CD14-positive monocyte (primary cell): ENCODE results near the gene ELAVL2. TPM values are rescaled to one million over a fixed set of nuclear protein-coding genes. Genes with fewer than 3 reads are reported as not detected.

ENCODE experiments used
- DNase-seq, 3 donors: peaks; one replicate each; pipeline ENCODE4 v3.0.0-alpha.2; 2011 to 2022
- H2AFZ ChIP-seq: 2 replicates; pipeline ENCODE4 v1.6.0; 2012; ENCODE audit warnings: mild to moderate bottlenecking, low read depth, low read length, inconsistent platforms; ENCODE audit not compliant: insufficient read depth, poor library complexity, severe bottlenecking
- H3K27ac ChIP-seq, 2 donors: 1 replicate in 1 of 2; 2 replicates in 1 of 2; pipeline ENCODE4 v1.5.1; 2012 to 2013; ENCODE audit warnings: low read length in 2 of 2, control low read depth in 1 of 2, inconsistent platforms in 1 of 2, low read depth in 1 of 2, mild to moderate bottlenecking in 1 of 2
- H3K27me3 ChIP-seq, 2 donors: one replicate each; pipeline versions ENCODE4 v1.6.0 to v1.6.1; 2011 to 2013; ENCODE audit warnings: low read length in 2 of 2; ENCODE audit not compliant: control insufficient read depth in 2 of 2, insufficient read depth in 2 of 2
- H3K36me3 ChIP-seq, 2 donors: replicated peaks in 1 of 2; 1 replicate in 1 of 2; 2 replicates in 1 of 2; pipeline versions ENCODE4 v1.5.1 to v1.6.1; 2012 to 2013; ENCODE audit warnings: low read length in 2 of 2, control low read depth in 1 of 2, inconsistent platforms in 1 of 2, mild to moderate bottlenecking in 1 of 2; ENCODE audit not compliant: insufficient read depth in 2 of 2, control insufficient read depth in 1 of 2
- H3K4me1 ChIP-seq, 2 donors: 1 replicate in 1 of 2; 2 replicates in 1 of 2; pipeline versions ENCODE4 v1.5.1 to v1.6.1; 2012 to 2013; ENCODE audit warnings: low read length in 2 of 2, control low read depth in 1 of 2, inconsistent platforms in 1 of 2, mild to moderate bottlenecking in 1 of 2, moderate library complexity in 1 of 2; ENCODE audit not compliant: insufficient read depth in 2 of 2, control insufficient read depth in 1 of 2
- H3K4me2 ChIP-seq: replicated peaks from 2 replicates; pipeline ENCODE3; 2012; ENCODE audit warnings: low read length, moderate library complexity, mild to moderate bottlenecking; ENCODE audit not compliant: poor library complexity, severe bottlenecking; ENCODE audit errors: extremely low read depth
- H3K4me3 ChIP-seq, 3 experiments: fragments of 200-600 bp in 1 of 3; sonication (generic) in 1 of 3; replicated peaks in 1 of 3; 1 replicate in 2 of 3; 2 replicates in 1 of 3; pipeline ENCODE4 v1.5.1; 2011 to 2013; ENCODE audit warnings: low read length in 3 of 3, mild to moderate bottlenecking in 3 of 3, control low read depth in 2 of 3, low read depth in 2 of 3, inconsistent platforms in 1 of 3, moderate library complexity in 1 of 3
- H3K79me2 ChIP-seq: 2 replicates; pipeline ENCODE4 v1.6.0; 2012; ENCODE audit warnings: mild to moderate bottlenecking, control low read depth, inconsistent platforms, low read length, moderate library complexity; ENCODE audit not compliant: insufficient read depth
- H3K9ac ChIP-seq: 2 replicates; pipeline ENCODE4 v1.6.0; 2017; ENCODE audit warnings: low read length, mild to moderate bottlenecking; ENCODE audit not compliant: insufficient read depth, poor library complexity, severe bottlenecking
- H3K9me3 ChIP-seq, 2 donors: replicated peaks in 1 of 2; 1 replicate in 1 of 2; 2 replicates in 1 of 2; pipeline versions ENCODE4 v1.5.1 to v1.6.1; 2012 to 2013; ENCODE audit warnings: low read length in 2 of 2, control low read depth in 1 of 2; ENCODE audit not compliant: control insufficient read depth in 1 of 2, insufficient read depth in 1 of 2
- H4K20me1 ChIP-seq: 2 replicates; pipeline ENCODE4 v1.6.0; 2012; ENCODE audit warnings: mild to moderate bottlenecking, low read length, control low read depth, moderate library complexity; ENCODE audit not compliant: insufficient read depth
- H3K27ac Mint-ChIP-seq, 7 donors: one replicate each; pipeline ENCODE4 v1.8.0; 2020; ENCODE audit warnings: mild to moderate bottlenecking in 7 of 7, mixed read lengths in 7 of 7, moderate library complexity in 6 of 7, inconsistent platforms in 2 of 7
- H3K27me3 Mint-ChIP-seq, 3 donors: one replicate each; pipeline ENCODE4 v1.8.0; 2021 to 2022; ENCODE audit warnings: low read depth in 3 of 3, mild to moderate bottlenecking in 3 of 3, mixed read lengths in 3 of 3, moderate library complexity in 3 of 3, inconsistent platforms in 1 of 3
- H3K36me3 Mint-ChIP-seq, 2 donors: one replicate each; pipeline ENCODE4 v1.8.0; 2020; ENCODE audit warnings: mixed read lengths in 2 of 2, inconsistent platforms in 1 of 2, mild to moderate bottlenecking in 1 of 2
- H3K4me1 Mint-ChIP-seq: one replicate; pipeline ENCODE4 v1.8.0; 2020; ENCODE audit warnings: mild to moderate bottlenecking, mixed read lengths
- H3K4me3 Mint-ChIP-seq, 2 donors: one replicate each; pipeline ENCODE4 v1.8.0; 2020; ENCODE audit warnings: mild to moderate bottlenecking in 2 of 2, mixed read lengths in 2 of 2, moderate library complexity in 1 of 2
- H3K9me3 Mint-ChIP-seq, 7 donors: one replicate each; pipeline ENCODE4 v1.8.0; 2020 to 2022; ENCODE audit warnings: mixed read lengths in 7 of 7, mild to moderate bottlenecking in 6 of 7, moderate library complexity in 6 of 7, inconsistent platforms in 2 of 7
- WGBS: methylation state at CpG from one replicate; pipeline ENCODE4 v1.1.5; 2013; ENCODE audit warnings: missing lambda C conversion rate; ENCODE audit not compliant: insufficient coverage; 5-methylcytosine and 5-hydroxymethylcytosine counted together
- intact Hi-C, 2 donors: fragments of 100-400 bp; cut with micrococcal nuclease; formaldehyde crosslinking; loops; one replicate each; pipeline versions ENCODE4 v1.15.0 to v1.15.1; 2023
- polyA plus RNA-seq, 3 donors: library from polyadenylated mRNA; depleted of rRNA in 1 of 3; unstranded in 2 of 3; stranded (reverse) in 1 of 3; fragments of 300-500 nt in 2 of 3; fragments of >200 nt in 1 of 3; fragmentation: Illumina TruSeq in 2 of 3; gene quantifications; 1 replicate in 2 of 3; 2 replicates in 1 of 3; pipeline ENCODE4 v1.2.3, GENCODE V29; 2012 to 2021
- TF ChIP-seq, protein P1 (sequence below): fragments of 200-600 bp; IDR thresholded peaks from one replicate; pipeline ENCODE4 v1.8.0; 2022; ENCODE audit warnings: antibody characterized with exemption, mild to moderate bottlenecking

Gene ELAVL2
- polyA plus RNA-seq, 3 donors: not detected

DNA sequence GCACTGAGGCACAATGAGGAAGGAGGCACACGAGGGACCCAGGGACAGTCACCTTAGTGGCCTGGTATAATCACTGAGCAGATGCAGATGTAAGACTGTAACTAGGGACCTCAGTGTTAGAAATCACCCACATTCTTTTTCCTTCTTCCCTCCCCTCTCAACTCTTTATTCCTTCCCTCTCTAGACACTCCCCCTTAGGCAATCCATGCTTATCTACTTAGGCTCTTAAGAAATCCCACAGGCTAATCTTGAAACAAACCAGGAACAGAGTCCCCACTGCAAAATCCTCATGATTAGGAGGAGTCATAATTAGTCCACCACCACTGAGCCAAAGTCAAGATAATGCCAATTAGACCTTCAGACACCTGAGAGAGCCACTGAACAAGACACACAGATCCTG lies 84.7 kb downstream of the ELAVL2 start:
- no peaks in the 10 kb centered on the region for H3K27me3 ChIP-seq
- no peaks in the 10 kb centered on the region for H3K4me1 ChIP-seq
- no peaks in the 10 kb centered on the region for H3K36me3 ChIP-seq
- H4K20me1 ChIP-seq: no peaks in the 10 kb centered on the region
- Mint-ChIP-seq H3K4me3 (no peak overlapping the region), H3K4me1 (no peaks in the 10 kb centered on the region), H3K36me3 (no peaks in the 10 kb centered on the region), H3K27ac (no peak overlapping the region), H3K27me3 (no peaks in the 10 kb centered on the region), H3K9me3 (peaks cover 0 to 3% (median 2%) of the 10 kb centered on the region in 7 donors)
- WGBS: 67% methylated on average over 1 of the region's 1 CpG
- intact Hi-C loops: no loop called here
- H3K9me3 ChIP-seq: no peaks in the 10 kb centered on the region
- no peak overlapping the region for H2AFZ ChIP-seq
- no peak for DNase-seq
- H3K4me3 ChIP-seq: no peak overlapping the region
- no peaks in the 10 kb centered on the region for H3K79me2 ChIP-seq
- TF ChIP-seq, protein P1, sequence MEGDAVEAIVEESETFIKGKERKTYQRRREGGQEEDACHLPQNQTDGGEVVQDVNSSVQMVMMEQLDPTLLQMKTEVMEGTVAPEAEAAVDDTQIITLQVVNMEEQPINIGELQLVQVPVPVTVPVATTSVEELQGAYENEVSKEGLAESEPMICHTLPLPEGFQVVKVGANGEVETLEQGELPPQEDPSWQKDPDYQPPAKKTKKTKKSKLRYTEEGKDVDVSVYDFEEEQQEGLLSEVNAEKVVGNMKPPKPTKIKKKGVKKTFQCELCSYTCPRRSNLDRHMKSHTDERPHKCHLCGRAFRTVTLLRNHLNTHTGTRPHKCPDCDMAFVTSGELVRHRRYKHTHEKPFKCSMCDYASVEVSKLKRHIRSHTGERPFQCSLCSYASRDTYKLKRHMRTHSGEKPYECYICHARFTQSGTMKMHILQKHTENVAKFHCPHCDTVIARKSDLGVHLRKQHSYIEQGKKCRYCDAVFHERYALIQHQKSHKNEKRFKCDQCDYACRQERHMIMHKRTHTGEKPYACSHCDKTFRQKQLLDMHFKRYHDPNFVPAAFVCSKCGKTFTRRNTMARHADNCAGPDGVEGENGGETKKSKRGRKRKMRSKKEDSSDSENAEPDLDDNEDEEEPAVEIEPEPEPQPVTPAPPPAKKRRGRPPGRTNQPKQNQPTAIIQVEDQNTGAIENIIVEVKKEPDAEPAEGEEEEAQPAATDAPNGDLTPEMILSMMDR: no peak
- H3K9ac ChIP-seq: no peak overlapping the region
- H3K4me2 ChIP-seq: no peak overlapping the region
- H3K27ac ChIP-seq: no peak overlapping the region

DNA sequence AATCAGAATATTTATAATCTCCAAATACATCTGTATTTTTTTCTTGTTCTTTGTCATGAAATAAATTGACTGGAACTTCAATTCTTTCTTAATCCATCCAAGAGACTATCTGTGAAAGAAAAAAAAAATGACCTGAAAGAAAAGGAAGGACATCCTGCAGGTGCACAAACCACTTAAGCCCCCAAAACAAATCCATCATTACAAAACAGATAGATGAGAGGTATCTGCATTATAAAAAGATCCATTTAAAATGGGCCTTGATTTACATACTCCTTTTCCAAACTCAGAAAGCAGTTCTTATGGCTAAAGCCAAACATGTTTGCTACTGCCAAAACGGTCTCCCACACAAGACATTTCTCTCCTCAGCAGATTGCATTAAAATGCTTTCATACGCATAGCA lies 85.5 kb downstream of the ELAVL2 start:
- peaks cover 0 to 5% (median 2%) of the 10 kb centered on the region in 7 donors for H3K9me3 Mint-ChIP-seq
- no peak overlapping the region for H3K4me2 ChIP-seq
- no peaks in the 10 kb centered on the region for H3K27me3 ChIP-seq
- no peaks in the 10 kb centered on the region for H3K4me1 ChIP-seq
- H3K9ac ChIP-seq: no peak overlapping the region
- H3K4me3 Mint-ChIP-seq: no peak overlapping the region
- intact Hi-C loops: no loop called here
- H3K27me3 Mint-ChIP-seq: no peaks in the 10 kb centered on the region
- no peak overlapping the region for H3K4me3 ChIP-seq
- no peaks in the 10 kb centered on the region for H3K9me3 ChIP-seq
- DNase-seq: no peak
- H3K36me3 Mint-ChIP-seq: no peaks in the 10 kb centered on the region
- H2AFZ ChIP-seq: no peak overlapping the region
- 80% methylated on average over 1 of the region's 2 CpGs for WGBS
- H3K27ac Mint-ChIP-seq: no peak overlapping the region
- no peak overlapping the region for H3K27ac ChIP-seq
- TF ChIP-seq, protein P1: no peak
- H3K36me3 ChIP-seq: no peaks in the 10 kb centered on the region
- no peaks in the 10 kb centered on the region for H4K20me1 ChIP-seq
- H3K79me2 ChIP-seq: no peaks in the 10 kb centered on the region
- H3K4me1 Mint-ChIP-seq: no peaks in the 10 kb centered on the region
